HUES6 (cell line): Measurements from ENCODE around the gene RASGRF2.

Source experiments
- H3K27ac ChIP-seq: 2 replicates; pipeline ENCODE4 v1.7.0; 2013; ENCODE audit warnings: low read depth, mild to moderate bottlenecking, low read length, inconsistent platforms
- H3K27me3 ChIP-seq: 2 replicates; pipeline ENCODE4 v1.6.1; 2013; ENCODE audit warnings: low read length; ENCODE audit not compliant: control insufficient read depth, insufficient read depth
- H3K36me3 ChIP-seq: 2 replicates; pipeline ENCODE4 v1.6.1; 2013; ENCODE audit warnings: low read length; ENCODE audit not compliant: control insufficient read depth, insufficient read depth
- H3K4me1 ChIP-seq: 2 replicates; pipeline ENCODE4 v1.6.1; 2013; ENCODE audit warnings: low read length; ENCODE audit not compliant: control insufficient read depth, insufficient read depth
- H3K4me3 ChIP-seq: 2 replicates; pipeline ENCODE4 v1.5.1; 2013; ENCODE audit warnings: low read depth, low read length
- H3K9ac ChIP-seq: one replicate; pipeline ENCODE4 v1.6.1; 2013; ENCODE audit warnings: mild to moderate bottlenecking, low read length
- H3K9me3 ChIP-seq: 2 replicates; pipeline ENCODE4 v1.6.1; 2013; ENCODE audit warnings: low read depth, low read length; ENCODE audit not compliant: control insufficient read depth, insufficient read depth

RASGRF2 gene

GRCh38 chr5:81208904-81209303 lies 248.7 kb downstream of the RASGRF2 start:
- Histone ChIP-seq H3K9ac (no peak overlapping the region), H3K4me3 (no peak overlapping the region), H3K36me3 (no peaks in the 10 kb centered on the region), H3K4me1 (no peaks in the 10 kb centered on the region), H3K9me3 (no peaks in the 10 kb centered on the region), H3K27me3 (no peaks in the 10 kb centered on the region), H3K27ac (no peak overlapping the region)

GRCh38 chr5:81209386-81209785 lies 249.2 kb downstream of the RASGRF2 start:
- Histone ChIP-seq H3K4me3 (no peak overlapping the region), H3K9me3 (no peaks in the 10 kb centered on the region), H3K27ac (no peak overlapping the region), H3K4me1 (no peaks in the 10 kb centered on the region), H3K36me3 (no peaks in the 10 kb centered on the region), H3K9ac (no peak overlapping the region), H3K27me3 (no peaks in the 10 kb centered on the region)

- Histone ChIP-seq H3K4me1 (no peaks in the 10 kb centered on the region), H3K27me3 (no peaks in the 10 kb centered on the region), H3K4me3 (no peak overlapping the region)
These were observed 249.8 kb downstream of the RASGRF2 start for GRCh38 chr5:81209869-81210493.

GRCh38 chr5:81212211-81212751 lies 252.1 kb downstream of the RASGRF2 start:
- Histone ChIP-seq H3K9me3 (no peaks in the 10 kb centered on the region), H3K36me3 (no peaks in the 10 kb centered on the region), H3K27me3 (no peaks in the 10 kb centered on the region), H3K4me1 (no peaks in the 10 kb centered on the region), H3K4me3 (no peak overlapping the region), H3K27ac (no peak overlapping the region), H3K9ac (no peak overlapping the region)

More at GRCh38 chr5:81209869-81210493, 249.8 kb downstream of the RASGRF2 start:
- H3K9me3 ChIP-seq, result no peaks in the 10 kb centered on the region
- no peak overlapping the region for H3K27ac ChIP-seq
- H3K36me3 ChIP-seq, result no peaks in the 10 kb centered on the region
- no peak overlapping the region for H3K9ac ChIP-seq

- H3K9me3 ChIP-seq, result no peaks in the 10 kb centered on the region
- no peaks in the 10 kb centered on the region for H3K36me3 ChIP-seq
- no peaks in the 10 kb centered on the region for H3K4me1 ChIP-seq
- H3K27ac ChIP-seq, result no peak overlapping the region
- no peak overlapping the region for H3K4me3 ChIP-seq
- H3K9ac ChIP-seq, result no peak overlapping the region
- no peaks in the 10 kb centered on the region for H3K27me3 ChIP-seq
These were observed 252.9 kb downstream of the RASGRF2 start for GRCh38 chr5:81213070-81213469.

- Histone ChIP-seq H3K27ac (no peak overlapping the region), H3K36me3 (no peaks in the 10 kb centered on the region), H3K9ac (no peak overlapping the region), H3K4me1 (no peaks in the 10 kb centered on the region), H3K9me3 (no peaks in the 10 kb centered on the region), H3K4me3 (no peak overlapping the region), H3K27me3 (no peaks in the 10 kb centered on the region)
These were observed 254.7 kb downstream of the RASGRF2 start for GRCh38 chr5:81214848-81215247.

GRCh38 chr5:81216152-81216551 lies 256.0 kb downstream of the RASGRF2 start:
- Histone ChIP-seq H3K9ac (no peak overlapping the region), H3K4me1 (no peaks in the 10 kb centered on the region), H3K36me3 (no peaks in the 10 kb centered on the region), H3K4me3 (no peak overlapping the region), H3K27ac (no peak overlapping the region), H3K27me3 (no peaks in the 10 kb centered on the region), H3K9me3 (no peaks in the 10 kb centered on the region)

GRCh38 chr5:81219389-81219788 lies 259.2 kb downstream of the RASGRF2 start:
- H3K4me1 ChIP-seq, result no peaks in the 10 kb centered on the region
- no peaks in the 10 kb centered on the region for H3K9me3 ChIP-seq
- H3K36me3 ChIP-seq, result no peaks in the 10 kb centered on the region
- H3K27ac ChIP-seq, result no peak overlapping the region
- H3K4me3 ChIP-seq, result no peak overlapping the region
- H3K27me3 ChIP-seq, result no peaks in the 10 kb centered on the region
- H3K9ac ChIP-seq, result no peak overlapping the region

GRCh38 chr5:81222285-81222684 lies 262.1 kb downstream of the RASGRF2 start:
- no peaks in the 10 kb centered on the region for H3K9me3 ChIP-seq
- no peak overlapping the region for H3K27ac ChIP-seq
- H3K36me3 ChIP-seq, result no peaks in the 10 kb centered on the region
- no peaks in the 10 kb centered on the region for H3K27me3 ChIP-seq
- H3K9ac ChIP-seq, result no peak overlapping the region
- H3K4me1 ChIP-seq, result no peaks in the 10 kb centered on the region
- no peak overlapping the region for H3K4me3 ChIP-seq

GRCh38 chr5:81225463-81225862 lies 265.3 kb downstream of the RASGRF2 start:
- Histone ChIP-seq H3K4me1 (no peaks in the 10 kb centered on the region), H3K4me3 (no peak overlapping the region), H3K9me3 (no peaks in the 10 kb centered on the region), H3K27me3 (no peaks in the 10 kb centered on the region), H3K9ac (no peak overlapping the region), H3K27ac (no peak overlapping the region), H3K36me3 (no peaks in the 10 kb centered on the region)

- H3K9ac ChIP-seq, result no peak overlapping the region
- no peaks in the 10 kb centered on the region for H3K27me3 ChIP-seq
- H3K4me1 ChIP-seq, result no peaks in the 10 kb centered on the region
- H3K36me3 ChIP-seq, result no peaks in the 10 kb centered on the region
- H3K4me3 ChIP-seq, result no peak overlapping the region
- H3K27ac ChIP-seq, result no peak overlapping the region
- H3K9me3 ChIP-seq, result no peaks in the 10 kb centered on the region
These were observed 266.1 kb downstream of the RASGRF2 start for GRCh38 chr5:81226286-81226685.
